Measurements from ENCODE around the gene PLCG2.

DNA sequence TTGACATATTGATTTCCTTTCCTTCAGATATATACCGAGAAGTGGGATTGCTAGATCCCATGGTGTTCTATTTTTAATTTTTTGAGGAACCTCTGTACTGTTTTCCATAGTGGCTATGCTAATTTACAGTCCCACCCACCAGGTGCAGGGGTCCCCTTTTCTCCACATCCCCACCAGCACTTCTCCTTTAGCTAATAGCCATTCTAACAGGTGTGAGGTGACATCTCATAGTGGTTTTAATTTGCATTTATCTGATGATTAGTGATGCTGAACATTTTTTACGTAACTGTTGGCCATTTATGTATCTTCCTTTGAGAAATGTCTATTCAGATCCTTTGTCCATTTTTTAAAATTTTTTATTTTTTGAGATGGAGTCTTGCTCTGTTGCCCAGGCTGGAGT, 138.3 kb downstream of the PLCG2 start:
- TF ChIP-seq, protein P1, sequence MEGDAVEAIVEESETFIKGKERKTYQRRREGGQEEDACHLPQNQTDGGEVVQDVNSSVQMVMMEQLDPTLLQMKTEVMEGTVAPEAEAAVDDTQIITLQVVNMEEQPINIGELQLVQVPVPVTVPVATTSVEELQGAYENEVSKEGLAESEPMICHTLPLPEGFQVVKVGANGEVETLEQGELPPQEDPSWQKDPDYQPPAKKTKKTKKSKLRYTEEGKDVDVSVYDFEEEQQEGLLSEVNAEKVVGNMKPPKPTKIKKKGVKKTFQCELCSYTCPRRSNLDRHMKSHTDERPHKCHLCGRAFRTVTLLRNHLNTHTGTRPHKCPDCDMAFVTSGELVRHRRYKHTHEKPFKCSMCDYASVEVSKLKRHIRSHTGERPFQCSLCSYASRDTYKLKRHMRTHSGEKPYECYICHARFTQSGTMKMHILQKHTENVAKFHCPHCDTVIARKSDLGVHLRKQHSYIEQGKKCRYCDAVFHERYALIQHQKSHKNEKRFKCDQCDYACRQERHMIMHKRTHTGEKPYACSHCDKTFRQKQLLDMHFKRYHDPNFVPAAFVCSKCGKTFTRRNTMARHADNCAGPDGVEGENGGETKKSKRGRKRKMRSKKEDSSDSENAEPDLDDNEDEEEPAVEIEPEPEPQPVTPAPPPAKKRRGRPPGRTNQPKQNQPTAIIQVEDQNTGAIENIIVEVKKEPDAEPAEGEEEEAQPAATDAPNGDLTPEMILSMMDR (IDR thresholded peaks at IDR 0.05) = no peak
- no peak for TF ChIP-seq POLR2A (IDR thresholded peaks at IDR 0.05)

Data from Peyer's patch (tissue), 4 donors.